ENCODE data around the gene MYOG.

GRCh38 chr1:203077956-203078355 lies 7.9 kb downstream of the MYOG start:
- TF ChIP-seq CTCF (IDR thresholded peaks at IDR 0.05) (no peak), EZH2 (IDR thresholded peaks at IDR 0.05; ENCODE audit: borderline replicate concordance, insufficient read depth, low read depth, low read length, poor library complexity, severe bottlenecking) (no peak)
